COLO668 (cell line): Measurements from ENCODE around the gene EXOC6B.
"Not testable (repeated sequence)": the region's sequence is repeated elsewhere in the genome, so short reads cannot be mapped to it uniquely, and the experiment has no call there.

Experiments
- DNase-seq: peaks from one replicate; lab custom pipeline; 2025; ENCODE audit not compliant: unreplicated experiment; lab: John Stamatoyannopoulos, UW

Gene EXOC6B

GRCh38 chr2:72483346-72483745 lies 342.5 kb downstream of the EXOC6B start:
- no peak for DNase-seq

- no peak for DNase-seq
These were observed 350.6 kb downstream of the EXOC6B start for GRCh38 chr2:72475246-72475645.

- no peak for DNase-seq
These were observed 367.9 kb downstream of the EXOC6B start for GRCh38 chr2:72457801-72458516.

- no peak for DNase-seq
These were observed 371.6 kb downstream of the EXOC6B start for GRCh38 chr2:72454189-72454588.

GRCh38 chr2:72442270-72442669 lies 383.6 kb downstream of the EXOC6B start:
- DNase-seq = no peak

GRCh38 chr2:72439892-72440291 lies 385.9 kb downstream of the EXOC6B start:
- DNase-seq = no peak

- no peak for DNase-seq
These were observed 387.5 kb downstream of the EXOC6B start for GRCh38 chr2:72438364-72438763.

DNA sequence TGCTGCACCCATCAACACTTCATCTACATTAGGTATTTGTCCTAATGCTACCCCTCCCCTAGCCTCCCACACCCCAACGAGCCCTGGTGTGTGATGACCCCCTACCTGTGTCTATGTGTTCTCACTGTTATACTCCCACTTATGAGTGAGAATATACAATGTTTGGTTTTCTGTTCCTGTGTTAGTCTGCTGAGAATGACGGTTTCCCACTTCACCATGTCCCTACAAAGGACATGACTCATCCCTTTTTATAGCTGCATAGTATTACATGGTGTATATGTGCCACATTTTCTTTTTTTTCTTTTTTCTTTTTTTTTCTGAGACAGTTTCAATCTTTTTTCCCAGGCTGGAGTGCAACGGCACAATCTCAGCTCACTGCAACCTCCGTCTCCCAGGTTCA lies 394.1 kb downstream of the EXOC6B start:
- no peak for DNase-seq

- DNase-seq = no peak
These were observed 398.6 kb downstream of the EXOC6B start for GRCh38 chr2:72427022-72427861.

DNA sequence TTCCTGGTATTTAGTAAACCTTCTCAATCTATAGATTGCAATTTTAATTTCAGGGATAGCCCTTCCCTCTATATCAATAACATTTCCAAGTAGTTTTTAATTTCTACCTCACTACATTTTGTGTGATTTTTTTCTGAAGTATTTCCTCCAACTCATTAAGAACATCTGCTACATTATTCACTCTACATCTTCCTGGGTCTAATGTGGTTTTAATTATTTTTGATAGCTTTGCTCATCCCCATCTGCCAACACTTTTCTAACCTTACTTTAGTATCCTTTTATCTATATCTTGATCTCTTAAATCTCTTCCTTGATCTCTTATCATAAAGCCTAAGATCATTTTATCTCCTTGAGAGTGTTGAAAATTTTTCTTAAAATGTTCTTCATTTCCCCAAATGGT lies 399.8 kb downstream of the EXOC6B start:
- no peak for DNase-seq

DNA sequence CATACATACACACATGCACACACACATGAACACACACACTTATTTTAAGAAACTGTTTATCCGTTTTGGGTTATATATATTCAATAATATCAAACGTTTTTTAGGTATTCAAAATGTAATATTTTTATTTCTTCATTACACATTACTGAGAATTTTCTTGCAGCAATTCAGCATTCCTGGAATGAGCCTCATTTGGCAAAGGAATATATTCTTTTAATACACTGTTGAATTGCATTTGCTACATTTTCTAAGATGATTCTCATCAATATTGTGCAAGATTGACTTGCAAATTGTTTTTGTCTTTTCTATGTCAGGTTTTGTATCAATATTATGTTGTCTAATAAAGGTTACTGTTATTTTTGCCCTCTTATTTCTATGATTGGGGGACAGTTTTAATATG lies 402.1 kb downstream of the EXOC6B start:
- no peak for DNase-seq

DNA sequence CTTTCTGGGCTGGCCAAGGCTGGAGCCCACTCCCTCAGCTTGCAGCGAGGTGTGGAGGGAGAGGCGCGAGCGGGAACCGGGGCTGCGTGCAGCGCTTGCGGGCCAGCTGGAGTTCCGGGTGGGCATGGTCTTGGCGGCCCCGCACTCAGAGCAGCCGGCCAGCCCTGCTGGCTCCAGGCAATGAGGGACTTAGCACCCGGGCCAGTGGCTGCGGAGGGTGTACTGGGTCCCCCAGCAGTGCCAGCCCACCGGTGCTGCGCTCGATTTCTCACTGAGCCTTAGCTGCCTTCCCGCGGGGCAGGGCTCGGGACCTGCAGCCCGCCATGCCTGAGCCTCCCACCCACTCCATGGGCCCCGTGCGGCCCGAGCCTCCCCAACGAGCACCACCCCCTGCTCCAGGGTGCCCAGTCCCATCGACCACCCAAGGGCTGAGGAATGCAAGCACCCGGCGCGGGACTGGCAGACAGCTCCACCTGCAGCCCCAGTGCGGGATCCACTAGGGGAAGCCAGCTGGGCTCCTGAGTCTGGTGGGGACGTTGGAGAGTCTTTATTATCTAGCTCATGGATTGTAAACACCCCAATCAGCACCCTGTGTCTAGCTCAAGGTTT lies 404.0 kb downstream of the EXOC6B start:
- not testable (repeated sequence) for DNase-seq

- no peak for DNase-seq
These were observed 409.9 kb downstream of the EXOC6B start for GRCh38 chr2:72415781-72416475.

GRCh38 chr2:72415241-72415661 lies 410.6 kb downstream of the EXOC6B start:
- no peak for DNase-seq

- no peak for DNase-seq
These were observed 411.6 kb downstream of the EXOC6B start for GRCh38 chr2:72414137-72414760.

DNA sequence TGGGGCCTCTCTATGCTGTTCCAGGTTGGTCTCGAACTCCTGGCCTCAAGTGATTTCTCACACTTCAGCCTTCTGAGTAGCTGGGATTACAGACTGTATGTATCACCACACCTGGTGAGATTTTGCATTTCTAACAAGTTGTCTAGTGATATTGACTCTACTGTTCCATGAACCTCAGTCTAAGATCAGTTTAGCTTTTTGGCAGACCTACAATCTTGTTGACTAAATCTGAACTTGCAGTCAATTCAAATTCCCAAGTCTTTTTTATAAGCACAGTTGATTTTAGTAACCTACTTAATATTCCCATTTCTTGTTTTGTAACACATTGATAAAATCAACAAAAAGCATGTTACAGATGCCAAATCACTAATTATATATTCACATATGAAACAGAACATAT lies 412.1 kb downstream of the EXOC6B start:
- DNase-seq = no peak

DNA sequence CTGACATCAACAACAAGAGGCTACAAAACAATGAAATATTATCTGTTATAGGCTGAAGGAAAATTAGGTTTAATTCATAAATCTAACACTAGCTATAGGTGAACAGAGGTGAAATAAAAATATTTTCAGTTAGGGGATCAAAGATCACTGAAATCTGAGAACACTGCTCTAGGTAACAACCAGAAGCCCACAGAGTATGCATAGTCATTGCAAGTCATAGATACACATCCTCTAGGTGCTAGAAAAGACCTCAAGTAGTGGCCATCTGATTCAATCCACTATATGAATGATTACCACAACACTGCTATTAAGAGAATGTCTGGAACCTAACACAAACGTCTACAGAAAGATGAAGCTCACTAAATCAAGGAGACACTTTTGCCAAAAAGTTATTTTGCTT lies 413.6 kb downstream of the EXOC6B start:
- DNase-seq = no peak

GRCh38 chr2:72399879-72400278 lies 426.0 kb downstream of the EXOC6B start:
- no peak for DNase-seq

GRCh38 chr2:72395096-72395495 lies 430.7 kb downstream of the EXOC6B start:
- DNase-seq = no peak

GRCh38 chr2:72394541-72395070 lies 431.2 kb downstream of the EXOC6B start:
- no peak for DNase-seq

GRCh38 chr2:72389447-72389846 lies 436.4 kb downstream of the EXOC6B start:
- DNase-seq = no peak
